GM21381 (cell line): Measurements from ENCODE around the gene PICK1.

Experiments
- ATAC-seq: cut with Tn5 transposase; IDR thresholded peaks from one replicate; pipeline ENCODE4 v1.9.1; 2021; ENCODE audit warnings: mild to moderate bottlenecking, moderate library complexity; ENCODE audit not compliant: unreplicated experiment

The PICK1 gene

DNA sequence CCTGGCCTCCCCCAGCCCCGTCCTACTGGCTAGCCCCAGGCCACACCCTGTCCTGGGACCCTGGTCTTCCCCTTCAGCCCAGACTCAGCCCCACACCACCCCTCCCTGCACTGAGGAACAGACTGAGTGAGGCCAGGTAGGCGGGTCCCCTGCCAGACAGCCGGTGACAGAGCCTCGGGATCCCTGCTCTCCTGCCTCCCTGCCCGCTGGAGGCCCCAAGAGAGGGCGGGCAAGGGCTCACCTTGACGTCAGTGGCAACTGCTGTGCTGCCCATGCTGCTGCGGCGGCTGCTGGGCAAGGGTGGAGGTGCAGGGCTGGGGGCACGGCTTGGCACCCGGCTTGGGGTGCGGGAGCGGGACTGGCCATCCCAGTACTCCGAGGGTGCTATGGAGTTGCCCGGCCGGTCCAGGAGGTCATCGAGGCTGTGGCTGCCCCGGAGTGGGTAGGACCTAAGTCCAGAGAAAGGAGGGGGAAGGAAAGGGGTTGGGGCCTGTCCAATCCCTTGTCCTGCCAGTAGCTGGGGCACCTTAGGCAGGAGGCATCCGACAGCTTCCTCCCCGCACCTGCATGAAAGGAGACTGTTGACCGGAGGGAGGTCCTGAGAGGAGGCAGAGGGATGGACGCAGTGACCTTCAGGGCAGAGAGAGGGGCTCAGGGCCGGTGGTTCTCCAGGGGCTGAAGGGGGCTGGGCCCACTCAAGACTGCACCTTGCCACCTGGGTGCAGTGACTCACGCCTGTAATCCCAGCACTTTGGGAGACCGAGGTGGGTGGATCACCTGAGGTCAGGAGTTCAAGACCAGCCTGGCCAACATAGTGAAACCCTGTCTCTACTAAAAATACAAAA is 29.0 kb downstream of the PICK1 start:
- no peak for ATAC-seq

GRCh38 chr22:38086942-38087341 is 29.7 kb downstream of the PICK1 start:
- ATAC-seq: no peak

- ATAC-seq: no peak
Observed at GRCh38 chr22:38087855-38088254, 30.7 kb downstream of the PICK1 start.

GRCh38 chr22:38088629-38089473 is 31.6 kb downstream of the PICK1 start:
- no peak for ATAC-seq

DNA sequence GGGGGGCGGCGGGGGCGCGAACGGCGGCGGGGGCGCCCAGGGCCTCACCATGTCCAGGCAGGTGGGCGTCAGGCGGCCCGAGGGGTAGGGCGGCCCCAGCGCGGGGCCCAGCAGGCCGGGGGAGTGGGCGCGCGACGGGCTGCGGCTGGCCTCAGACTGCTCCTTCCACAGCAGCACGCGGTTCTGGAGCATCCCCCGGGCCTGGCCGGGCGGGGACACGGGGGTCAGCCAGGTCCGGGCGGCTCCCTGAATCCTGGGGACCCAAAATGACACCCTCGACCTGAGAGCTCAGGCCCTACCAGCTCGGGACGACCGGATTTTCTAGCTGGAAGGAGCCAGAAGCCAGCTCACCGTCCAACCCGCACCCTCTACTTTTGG is 32.3 kb downstream of the PICK1 start:
- ATAC-seq: no peak

DNA sequence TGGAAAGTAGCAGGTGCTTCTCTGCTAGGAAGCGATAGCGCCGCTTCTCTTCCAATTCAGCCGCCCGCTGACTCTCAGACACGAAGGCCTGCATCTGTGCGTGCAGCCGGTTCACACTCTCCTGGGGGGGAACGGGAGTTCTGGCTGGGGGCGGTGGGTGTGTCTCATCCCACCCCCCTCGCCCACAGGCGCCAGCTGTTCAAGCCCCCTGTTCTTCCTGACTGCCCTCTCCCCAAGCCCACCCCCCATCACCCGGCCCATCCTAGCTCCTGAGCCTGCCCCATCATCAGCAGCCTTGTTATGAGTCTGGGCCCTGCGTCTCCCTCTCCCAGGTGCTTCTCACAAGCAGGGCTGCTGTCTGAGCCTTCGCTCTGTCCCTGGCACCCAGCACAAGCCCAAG is 39.9 kb downstream of the PICK1 start:
- ATAC-seq: no peak

- no peak for ATAC-seq
Observed at GRCh38 chr22:38097557-38098409, 40.6 kb downstream of the PICK1 start.

GRCh38 chr22:38098410-38099249 is 41.4 kb downstream of the PICK1 start:
- no peak for ATAC-seq

DNA sequence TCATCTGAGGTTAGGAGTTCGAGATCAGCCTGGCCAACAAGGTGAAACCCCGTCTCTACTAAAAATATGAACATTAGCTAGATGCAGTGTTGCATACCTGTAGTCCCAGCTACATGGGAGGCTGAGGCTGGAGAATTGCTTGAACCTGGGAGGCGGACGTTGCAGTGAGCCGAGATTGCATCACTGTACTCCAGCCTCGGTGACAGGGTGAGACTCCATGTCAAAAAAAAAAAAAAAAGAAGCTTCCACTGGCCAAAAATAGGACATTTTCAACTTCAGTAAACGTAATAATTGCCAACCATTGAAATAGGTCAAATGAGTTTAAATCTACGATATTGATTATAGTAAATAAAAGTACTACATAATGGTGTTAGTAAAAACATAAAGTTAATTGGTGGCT is 46.4 kb downstream of the PICK1 start:
- ATAC-seq: no peak

- no peak for ATAC-seq
Observed at GRCh38 chr22:38104084-38104483, 46.9 kb downstream of the PICK1 start.

GRCh38 chr22:38106814-38107578 is 49.8 kb downstream of the PICK1 start:
- ATAC-seq: no peak

- ATAC-seq: no peak
Observed at GRCh38 chr22:38107692-38108515, 50.7 kb downstream of the PICK1 start.

- no peak for ATAC-seq
Observed at GRCh38 chr22:38108561-38109319, 51.5 kb downstream of the PICK1 start.

DNA sequence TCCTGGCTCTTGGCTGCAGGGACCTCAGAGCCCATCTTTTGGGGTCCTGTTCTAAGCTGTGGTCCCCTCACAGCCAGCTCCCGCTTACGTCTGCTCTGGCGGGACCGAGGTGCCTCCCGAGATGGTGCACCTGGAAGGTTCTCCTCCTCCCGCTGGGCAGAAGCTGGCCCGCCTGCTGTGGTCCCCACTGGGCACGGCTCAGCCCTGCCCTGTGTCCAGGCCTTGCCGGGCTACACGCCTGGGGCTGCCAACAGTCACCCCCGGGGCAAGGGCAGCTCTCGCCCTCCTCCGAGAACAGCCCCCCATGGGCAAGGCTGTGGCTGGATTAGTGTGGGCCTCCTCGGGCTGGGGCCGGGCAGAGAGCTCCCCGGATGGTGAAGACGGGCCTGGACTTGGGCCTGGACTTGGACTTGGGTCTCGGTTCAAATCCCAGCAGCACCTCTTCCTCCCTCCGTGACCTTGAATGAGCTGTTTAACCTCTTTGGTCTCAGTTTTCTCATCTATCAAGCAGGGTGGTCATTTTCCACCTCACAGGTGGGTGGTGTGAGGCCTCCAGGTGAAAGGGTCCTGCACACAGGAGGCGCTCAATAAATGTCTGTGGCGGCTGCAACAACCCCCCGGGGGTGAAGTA is 52.3 kb downstream of the PICK1 start:
- no peak for ATAC-seq

DNA sequence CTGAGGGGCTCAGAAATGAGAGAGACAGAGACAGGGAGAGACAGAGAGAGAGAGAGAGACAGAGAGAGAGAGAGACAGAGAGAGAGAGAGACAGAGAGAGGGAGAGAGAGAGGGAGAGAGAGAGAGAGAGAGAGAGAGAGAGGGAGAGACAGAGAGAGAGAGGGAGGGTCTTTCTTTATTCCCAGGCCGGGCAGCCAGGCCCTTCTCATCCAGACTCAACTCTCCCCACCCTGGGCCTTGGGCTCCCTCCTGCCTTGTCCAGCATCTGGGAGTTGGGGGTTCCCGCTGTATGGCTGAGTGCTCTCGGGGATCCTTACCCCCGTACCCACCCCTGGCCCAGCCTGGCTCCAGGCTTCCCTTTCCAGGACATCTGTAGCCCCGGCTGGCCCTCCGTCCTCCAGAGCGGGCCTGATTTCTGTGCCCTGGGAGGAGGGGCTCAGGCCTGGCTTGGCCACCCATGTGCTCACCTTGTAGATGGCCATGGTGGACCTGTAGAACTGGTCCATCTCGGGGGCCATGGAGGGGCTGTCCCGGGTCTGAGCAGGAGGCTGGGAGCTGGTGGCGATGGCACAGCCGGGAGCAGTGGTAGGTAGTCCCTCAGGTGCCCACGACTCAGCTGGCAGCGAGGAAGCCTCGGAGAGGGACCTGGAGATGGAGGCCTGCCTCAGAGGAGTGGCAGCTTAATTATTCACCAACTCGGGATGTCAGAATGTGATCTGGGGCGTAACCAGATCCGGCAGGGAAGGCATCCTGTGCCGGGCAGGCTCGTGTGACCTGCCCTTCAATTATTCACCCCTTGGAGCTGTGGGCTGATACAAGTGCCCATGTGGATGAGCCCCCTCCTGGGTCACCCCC is 53.0 kb downstream of the PICK1 start, which contains the start of gene BAIAP2L2:
Gene BAIAP2L2, minus strand, starts transcription at position 677 of the 855 bp plus-strand sequence. Its CDS starts 159 bp downstream, at position 518.
- no peak for ATAC-seq
